NCI-H82 treated with DMSO at 0.1 percent for 48 hours (cell line): ENCODE measurements around the gene P2RX7.
"Not testable (repeated sequence)": the region's sequence is repeated elsewhere in the genome, so short reads cannot be mapped to it uniquely, and the experiment has no call there.

Experiments
- DNase-seq: peaks from one replicate; lab custom pipeline; 2025; ENCODE audit not compliant: unreplicated experiment; lab: John Stamatoyannopoulos, UW

P2RX7 gene

DNA sequence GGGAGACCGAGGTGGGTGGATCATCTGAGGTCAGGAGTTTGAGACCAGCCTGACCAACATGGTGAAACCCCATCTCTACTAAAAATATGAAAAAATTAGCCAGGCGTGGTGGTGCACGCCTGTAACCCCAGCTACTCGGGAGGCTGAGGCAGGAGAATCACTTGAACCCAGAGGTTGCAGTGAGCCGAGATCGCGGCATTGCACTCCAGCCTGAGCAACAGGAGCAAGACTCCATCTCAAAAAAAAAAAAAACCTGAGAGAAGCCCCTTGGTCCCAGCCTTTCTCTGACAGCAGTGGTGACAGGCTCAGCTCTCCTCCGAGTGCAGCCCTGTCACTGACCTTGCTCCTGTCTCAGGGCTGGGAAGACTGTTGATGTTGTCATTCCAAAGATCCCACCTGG is 94.2 kb downstream of the P2RX7 start:
- DNase-seq = not testable (repeated sequence)

DNA sequence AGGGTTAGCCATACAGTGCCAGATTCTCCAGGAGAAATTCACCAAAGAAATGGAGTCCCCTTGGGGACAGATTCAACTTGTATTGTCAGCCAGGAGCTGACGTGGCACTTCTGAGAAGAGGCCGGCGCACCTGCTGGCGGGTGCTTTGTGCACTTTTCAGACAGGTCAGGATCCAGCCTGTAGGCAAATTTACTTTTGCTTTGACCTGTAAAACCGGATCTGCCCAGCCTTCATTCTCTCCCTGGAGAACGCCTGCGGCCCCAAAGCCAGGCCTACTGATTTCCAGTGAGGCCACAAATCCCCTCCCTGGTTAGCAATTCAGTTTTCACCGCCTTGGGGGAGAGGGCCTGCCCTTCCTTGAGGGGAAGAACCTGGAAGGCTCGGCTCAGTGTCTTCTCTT is 94.6 kb downstream of the P2RX7 start:
- no peak for DNase-seq

GRCh38 chr12:121228919-121229665 is 96.4 kb downstream of the P2RX7 start:
- DNase-seq = no peak

- DNase-seq = peak; percentile 65
Measured at GRCh38 chr12:121229826-121230537, 97.3 kb downstream of the P2RX7 start.

GRCh38 chr12:121230538-121230907 is 97.8 kb downstream of the P2RX7 start:
- no peak for DNase-seq

GRCh38 chr12:121232163-121232562 is 99.5 kb downstream of the P2RX7 start:
- no peak for DNase-seq

DNA sequence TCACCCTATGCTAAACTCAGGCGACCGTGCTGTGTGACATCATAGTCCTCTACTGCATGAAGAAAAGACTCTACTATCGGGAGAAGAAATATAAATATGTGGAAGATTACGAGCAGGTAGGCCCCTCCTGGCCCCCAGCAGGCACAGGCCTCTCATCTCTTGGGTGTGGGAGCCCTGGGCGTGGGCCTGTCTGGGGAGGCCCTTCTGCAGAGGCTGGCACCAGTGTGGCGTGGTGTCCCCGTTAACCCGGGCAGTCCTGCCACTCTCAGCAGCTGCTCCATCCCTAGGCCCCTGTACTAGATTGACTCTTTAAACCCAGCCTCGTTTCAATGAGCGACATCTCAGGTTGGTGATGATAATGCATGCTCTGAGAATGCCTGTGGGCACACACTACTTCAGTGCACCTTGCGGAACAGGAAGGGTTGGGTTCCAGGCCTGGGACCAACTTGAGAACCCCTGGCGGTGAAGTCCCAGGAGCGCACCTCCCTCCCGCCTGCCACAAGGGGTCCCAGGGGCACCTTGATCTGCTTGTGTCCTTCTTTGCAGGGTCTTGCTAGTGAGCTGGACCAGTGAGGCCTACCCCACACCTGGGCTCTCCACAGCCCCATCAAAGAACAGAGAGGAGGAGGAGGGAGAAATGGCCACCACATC is 100.4 kb downstream of the P2RX7 start:
- DNase-seq = no peak

DNA sequence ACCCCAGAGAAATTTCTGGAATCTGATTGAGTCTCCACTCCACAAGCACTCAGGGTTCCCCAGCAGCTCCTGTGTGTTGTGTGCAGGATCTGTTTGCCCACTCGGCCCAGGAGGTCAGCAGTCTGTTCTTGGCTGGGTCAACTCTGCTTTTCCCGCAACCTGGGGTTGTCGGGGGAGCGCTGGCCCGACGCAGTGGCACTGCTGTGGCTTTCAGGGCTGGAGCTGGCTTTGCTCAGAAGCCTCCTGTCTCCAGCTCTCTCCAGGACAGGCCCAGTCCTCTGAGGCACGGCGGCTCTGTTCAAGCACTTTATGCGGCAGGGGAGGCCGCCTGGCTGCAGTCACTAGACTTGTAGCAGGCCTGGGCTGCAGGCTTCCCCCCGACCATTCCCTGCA is 100.9 kb downstream of the P2RX7 start:
- DNase-seq = no peak

GRCh38 chr12:121236776-121237175 is 104.1 kb downstream of the P2RX7 start:
- no peak for DNase-seq

DNA sequence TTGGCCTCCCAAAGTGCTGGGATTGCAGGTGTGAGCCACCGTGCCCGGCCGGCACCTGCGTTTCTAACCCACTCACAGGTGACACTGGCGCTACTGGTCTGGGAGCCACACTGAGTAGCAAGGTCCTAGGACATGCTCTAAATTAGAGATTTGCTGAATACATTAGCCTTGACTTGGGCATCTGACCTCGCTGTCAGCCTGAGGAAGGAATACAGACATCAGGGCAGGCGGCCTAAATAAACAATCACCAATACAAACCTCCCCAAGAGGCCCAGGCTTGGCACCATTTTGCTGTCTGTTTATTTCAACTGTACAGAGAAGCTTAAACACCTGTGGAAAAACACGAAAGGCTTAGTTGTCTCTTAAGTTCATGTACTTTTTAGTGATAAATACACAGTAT is 104.7 kb downstream of the P2RX7 start:
- no peak for DNase-seq
